Lower leg skin (tissue), 3 donors: ENCODE results near the gene RXRG.

Experiments used
- CTCF ChIP-seq, 3 donors: fragments of 450-650 bp; IDR thresholded peaks; one replicate each; pipeline ENCODE4 v1.5.1; 2016; ENCODE audit warnings: antibody characterized with exemption in 3 of 3, mild to moderate bottlenecking in 3 of 3, moderate library complexity in 2 of 3
- POLR2A ChIP-seq, 2 donors: fragments of 450-650 bp; IDR thresholded peaks; one replicate each; pipeline ENCODE4 v1.6.1; 2016 to 2017; ENCODE audit warnings: antibody characterized with exemption in 2 of 2, mild to moderate bottlenecking in 1 of 2, moderate library complexity in 1 of 2

GRCh38 chr1:165397944-165398343 is 47.0 kb downstream of the RXRG start:
- TF ChIP-seq CTCF (IDR thresholded peaks at IDR 0.05): no peak
- TF ChIP-seq POLR2A (IDR thresholded peaks at IDR 0.05): no peak
